ENCODE results near the gene SNTG2. TPM values are rescaled to one million over a fixed set of nuclear protein-coding genes. Genes with fewer than 3 reads are reported as not detected.
A peak's percentile ranks its signal among the peaks of the same experiment; 100 is the strongest.

Gene SNTG2
- total RNA-seq, 4 donors from 2014 or later = 9.0 to 44.6 (median 30.8) TPM

GRCh38 chr2:1168846-1169245, 218.2 kb downstream of the SNTG2 start:
- peaks cover 0 to 6% (median 0%) of the 10 kb centered on the region in 4 donors for H3K4me1 ChIP-seq
- DNase-seq (ENCODE audit: low spot score in 2 of 2) = no peak
- WGBS, 2 donors = 84 to 85% methylated on average over 10 of the region's 10 CpGs
- no peaks in the 10 kb centered on the region for H3K36me3 ChIP-seq
- no peaks in the 10 kb centered on the region for H3K27me3 ChIP-seq
- TF ChIP-seq CTCF (IDR thresholded peaks at IDR 0.05) = no peak
- no peak for TF ChIP-seq EP300 (IDR thresholded peaks at IDR 0.05)
- peaks cover 0 to 4% (median 0%) of the 10 kb centered on the region in 4 donors for H3K9me3 ChIP-seq
- no peak overlapping the region for H3K4me3 ChIP-seq
- H3K27ac ChIP-seq = no peak overlapping the region

GRCh38 chr2:1169291-1169949, 218.8 kb downstream of the SNTG2 start:
- TF ChIP-seq POLR2A (IDR thresholded peaks at IDR 0.05) (no peak), EP300 (IDR thresholded peaks at IDR 0.05) (no peak), CTCF (IDR thresholded peaks at IDR 0.05) (no peak)

GRCh38 chr2:1170241-1170640, 219.6 kb downstream of the SNTG2 start:
- Histone ChIP-seq H3K36me3 (no peaks in the 10 kb centered on the region), H3K4me3 (no peak overlapping the region), H3K27ac (no peak overlapping the region), H3K9me3 (peaks cover 0 to 4% (median 0%) of the 10 kb centered on the region in 4 donors), H3K27me3 (no peaks in the 10 kb centered on the region), H3K4me1 (peaks cover 0 to 6% (median 0%) of the 10 kb centered on the region in 4 donors)
- WGBS, 2 donors = 37 to 47% methylated on average over 15 of the region's 15 CpGs
- no peak for DNase-seq (ENCODE audit: low spot score in 2 of 2)
- no peak for TF ChIP-seq CTCF (IDR thresholded peaks at IDR 0.05)
- TF ChIP-seq EP300 (IDR thresholded peaks at IDR 0.05) = peak in 1 of 2 donors; percentile 20

More at GRCh38 chr2:1169291-1169949, 218.8 kb downstream of the SNTG2 start:
- Histone ChIP-seq H3K27ac (peak overlapping the region in 1 of 4 donors; percentile 19), H3K36me3 (no peaks in the 10 kb centered on the region), H3K4me3 (no peak overlapping the region), H3K4me1 (peaks cover 0 to 6% (median 0%) of the 10 kb centered on the region in 4 donors), H3K27me3 (no peaks in the 10 kb centered on the region), H3K9me3 (peaks cover 0 to 4% (median 0%) of the 10 kb centered on the region in 4 donors)
- 86 to 92% methylated on average over 13 of the region's 13 CpGs for WGBS, 2 donors
- no peak for DNase-seq (ENCODE audit: low spot score in 2 of 2)

GRCh38 chr2:1170711-1171110, 220.1 kb downstream of the SNTG2 start:
- Histone ChIP-seq H3K9me3 (peaks cover 0 to 4% (median 0%) of the 10 kb centered on the region in 4 donors), H3K27me3 (no peaks in the 10 kb centered on the region), H3K36me3 (no peaks in the 10 kb centered on the region), H3K4me1 (peaks cover 0 to 6% (median 0%) of the 10 kb centered on the region in 4 donors), H3K27ac (no peak overlapping the region), H3K4me3 (no peak overlapping the region)
- 29 to 41% methylated on average over 5 of the region's 5 CpGs for WGBS, 2 donors
- TF ChIP-seq CTCF (IDR thresholded peaks at IDR 0.05) = no peak
- TF ChIP-seq EP300 (IDR thresholded peaks at IDR 0.05) = no peak
- no peak for DNase-seq (ENCODE audit: low spot score in 2 of 2)

GRCh38 chr2:1173528-1173927, 222.9 kb downstream of the SNTG2 start:
- H3K9me3 ChIP-seq = peaks cover 0 to 4% (median 0%) of the 10 kb centered on the region in 4 donors
- no peaks in the 10 kb centered on the region for H3K27me3 ChIP-seq
- H3K27ac ChIP-seq = no peak overlapping the region
- no peak overlapping the region for H3K4me3 ChIP-seq
- 84 to 87% methylated on average over 5 of the region's 5 CpGs for WGBS, 2 donors
- H3K4me1 ChIP-seq = peaks cover 0 to 6% (median 0%) of the 10 kb centered on the region in 4 donors
- no peak for DNase-seq (ENCODE audit: low spot score in 2 of 2)
- TF ChIP-seq EP300 (IDR thresholded peaks at IDR 0.05) (no peak), POLR2A (IDR thresholded peaks at IDR 0.05) (no peak), CTCF (IDR thresholded peaks at IDR 0.05) (no peak)
- H3K36me3 ChIP-seq = no peaks in the 10 kb centered on the region

Measured in tibial nerve (tissue), 4 donors.